Tibial nerve (tissue), 4 donors: ENCODE data around the gene NUDT16L1.

ENCODE experiments used
- EP300 ChIP-seq, 2 donors: sonication (generic); formaldehyde crosslinking; IDR thresholded peaks; one replicate each; pipeline ENCODE4 v1.6.1; 2017; ENCODE audit warnings: antibody characterized with exemption in 2 of 2, mild to moderate bottlenecking in 1 of 2
- TF ChIP-seq, protein P1 (sequence below), 5 experiments: fragments of 200-600 bp in 3 of 5; fragments of 450-650 bp in 2 of 5; sonication (generic) in 3 of 5; IDR thresholded peaks; one replicate each; pipeline ENCODE4 v1.5.1; 2016 to 2019; ENCODE audit warnings: antibody characterized with exemption in 5 of 5, mild to moderate bottlenecking in 3 of 5, moderate library complexity in 2 of 5

DNA sequence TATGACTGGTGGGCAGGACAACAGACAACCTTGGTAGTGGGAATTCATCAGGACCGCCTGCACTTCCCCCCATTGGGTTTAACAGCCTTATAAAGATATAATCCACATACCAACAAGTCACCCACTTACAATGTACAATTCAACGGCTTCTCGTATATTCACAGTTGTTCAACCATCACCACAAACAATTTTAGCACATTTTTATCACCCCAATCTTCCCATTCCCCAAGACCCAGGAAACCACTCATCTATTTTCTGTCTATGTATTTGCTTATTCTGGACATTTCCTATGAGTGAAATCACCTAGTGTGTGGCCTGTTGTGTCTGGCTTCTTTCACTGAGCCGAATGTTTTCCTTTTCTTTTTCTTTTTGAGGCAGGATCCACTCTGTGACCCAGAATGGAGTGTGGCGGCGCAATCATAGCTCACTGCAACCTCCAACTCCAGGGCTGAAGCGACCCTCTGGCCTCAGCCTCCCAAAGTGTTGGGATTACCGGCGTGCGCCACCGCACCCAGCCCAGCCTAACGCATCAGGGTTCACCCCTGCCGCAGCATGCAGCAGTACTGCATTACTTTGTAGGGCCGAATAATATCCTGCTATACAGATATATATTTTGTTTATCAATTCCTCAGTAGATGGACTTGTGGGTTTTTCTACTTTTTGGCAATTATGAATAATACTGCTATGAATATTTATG, 29.9 kb downstream of the NUDT16L1 start:
- TF ChIP-seq, protein P1, sequence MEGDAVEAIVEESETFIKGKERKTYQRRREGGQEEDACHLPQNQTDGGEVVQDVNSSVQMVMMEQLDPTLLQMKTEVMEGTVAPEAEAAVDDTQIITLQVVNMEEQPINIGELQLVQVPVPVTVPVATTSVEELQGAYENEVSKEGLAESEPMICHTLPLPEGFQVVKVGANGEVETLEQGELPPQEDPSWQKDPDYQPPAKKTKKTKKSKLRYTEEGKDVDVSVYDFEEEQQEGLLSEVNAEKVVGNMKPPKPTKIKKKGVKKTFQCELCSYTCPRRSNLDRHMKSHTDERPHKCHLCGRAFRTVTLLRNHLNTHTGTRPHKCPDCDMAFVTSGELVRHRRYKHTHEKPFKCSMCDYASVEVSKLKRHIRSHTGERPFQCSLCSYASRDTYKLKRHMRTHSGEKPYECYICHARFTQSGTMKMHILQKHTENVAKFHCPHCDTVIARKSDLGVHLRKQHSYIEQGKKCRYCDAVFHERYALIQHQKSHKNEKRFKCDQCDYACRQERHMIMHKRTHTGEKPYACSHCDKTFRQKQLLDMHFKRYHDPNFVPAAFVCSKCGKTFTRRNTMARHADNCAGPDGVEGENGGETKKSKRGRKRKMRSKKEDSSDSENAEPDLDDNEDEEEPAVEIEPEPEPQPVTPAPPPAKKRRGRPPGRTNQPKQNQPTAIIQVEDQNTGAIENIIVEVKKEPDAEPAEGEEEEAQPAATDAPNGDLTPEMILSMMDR (IDR thresholded peaks at IDR 0.05), result no peak
- TF ChIP-seq EP300 (IDR thresholded peaks at IDR 0.05), result no peak
